Activated CD4-positive, alpha-beta memory T cell treated with anti-CD3 and anti-CD28 coated beads for 36 hours (primary cell): ENCODE measurements around the gene CDK6. TPM values are rescaled to one million over a fixed set of nuclear protein-coding genes. Genes with fewer than 3 reads are reported as not detected.
A peak's percentile ranks its signal among the peaks of the same experiment; 100 is the strongest.

Experiments
- CTCF ChIA-PET: fragments of 350-600 bp; sonication (Branson Sonifier 250); formaldehyde crosslinking; loops from one replicate; lab custom pipeline; 2021; ENCODE audit warnings: antibody characterized with exemption, inconsistent platforms; lab: Charles Lee
- POLR2A ChIA-PET: fragments of 350-600 bp; sonication (Branson Sonifier 250); formaldehyde crosslinking; loops from one replicate; lab custom pipeline; 2021; ENCODE audit warnings: antibody characterized with exemption; lab: Charles Lee
- DNase-seq: peaks from one replicate; pipeline ENCODE4 v3.0.0-alpha.2; 2020
- H3K27ac Mint-ChIP-seq: one replicate; pipeline ENCODE4 v1.8.0; 2021; ENCODE audit warnings: mixed read lengths
- H3K27me3 Mint-ChIP-seq: one replicate; pipeline ENCODE4 v1.8.0; 2021; ENCODE audit warnings: mixed read lengths
- H3K36me3 Mint-ChIP-seq: one replicate; pipeline ENCODE4 v1.8.0; 2021; ENCODE audit warnings: mixed read lengths
- H3K4me1 Mint-ChIP-seq: one replicate; pipeline ENCODE4 v1.8.0; 2021; ENCODE audit warnings: low read depth, mixed read lengths
- H3K4me3 Mint-ChIP-seq: one replicate; pipeline ENCODE4 v1.8.0; 2021; ENCODE audit warnings: mild to moderate bottlenecking, mixed read lengths
- H3K9me3 Mint-ChIP-seq: one replicate; pipeline ENCODE4 v1.8.0; 2021; ENCODE audit warnings: mixed read lengths
- intact Hi-C: fragments of 100-400 bp; cut with micrococcal nuclease; formaldehyde crosslinking; loops from one replicate; pipeline ENCODE4 v1.15.1; 2023
- total RNA-seq, 2 experiments: library from RNA; stranded (reverse); gene quantifications; one replicate each; pipeline ENCODE4 v1.2.3, GENCODE V29; 2021

The CDK6 gene
- total RNA-seq, 2 experiments from 2014 or later: 131 to 132 TPM

- peak overlapping the region; percentile 89 for H3K27ac Mint-ChIP-seq
- H3K4me1 Mint-ChIP-seq: peaks cover 79% of the 10 kb centered on the region
- H3K9me3 Mint-ChIP-seq: no peaks in the 10 kb centered on the region
- H3K27me3 Mint-ChIP-seq: no peaks in the 10 kb centered on the region
- ChIA-PET CTCF (interaction anchor here (1.2 kb wide), 1 partner anchor 209 kb away, joined by 5 read pairs; no protein-coding TSS in a partner anchor), POLR2A (interaction anchor here (0.6 to 1.9 kb wide), 3 partner anchors 11 to 212 kb away, joined by 3 to 7 read pairs (median 3); partner anchors contain the start of gene CDK6)
- H3K36me3 Mint-ChIP-seq: peaks cover 56% of the 10 kb centered on the region
- DNase-seq: no peak
- intact Hi-C loops: no loop called here
- H3K4me3 Mint-ChIP-seq: no peak overlapping the region
Measured at GRCh38 chr7:92624298-92624996, 211.9 kb downstream of the CDK6 start.

DNA sequence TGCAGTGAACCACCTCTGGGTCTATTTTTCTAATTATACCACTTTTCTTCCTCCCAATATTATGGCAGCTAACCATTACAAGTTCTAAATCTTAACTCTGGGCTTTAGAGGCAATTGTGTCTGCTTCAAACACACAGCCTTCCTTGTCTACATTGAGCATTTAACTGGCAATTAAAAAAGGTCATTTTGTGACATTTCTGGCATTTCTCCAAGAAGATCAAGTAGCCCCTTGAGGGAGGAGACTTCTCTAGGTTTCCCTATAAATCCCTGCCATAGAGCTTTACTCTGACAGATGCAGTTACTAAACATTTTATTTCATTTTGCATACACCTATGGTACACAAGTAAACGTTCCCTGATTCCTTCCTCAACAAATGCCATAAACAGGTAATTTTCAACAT lies 212.8 kb downstream of the CDK6 start:
- H3K27ac Mint-ChIP-seq: peak overlapping the region; percentile 25
- intact Hi-C loops: no loop called here
- no peak overlapping the region for H3K4me3 Mint-ChIP-seq

GRCh38 chr7:92622685-92623084 lies 213.7 kb downstream of the CDK6 start:
- DNase-seq: no peak
- Mint-ChIP-seq H3K36me3 (peaks cover 51% of the 10 kb centered on the region), H3K4me3 (no peak overlapping the region), H3K27ac (peak overlapping the region; percentile 93), H3K27me3 (no peaks in the 10 kb centered on the region), H3K4me1 (peaks cover 65% of the 10 kb centered on the region), H3K9me3 (no peaks in the 10 kb centered on the region)
- intact Hi-C loops: no loop called here
- ChIA-PET CTCF (interaction anchor here (0.6 to 3.5 kb wide), 4 partner anchors 9 to 178 kb away, joined by 3 to 9 read pairs (median 4); no protein-coding TSS in a partner anchor), POLR2A (interaction anchor here (1.1 to 2.8 kb wide), 2 partner anchors 23 to 210 kb away, joined by 3 to 14 read pairs; no protein-coding TSS in a partner anchor)

More for the DNA sequence above, 212.8 kb downstream of the CDK6 start:
- Mint-ChIP-seq H3K36me3 (peaks cover 53% of the 10 kb centered on the region), H3K4me1 (peaks cover 71% of the 10 kb centered on the region), H3K9me3 (no peaks in the 10 kb centered on the region), H3K27me3 (no peaks in the 10 kb centered on the region)
- ChIA-PET POLR2A (no interaction called here), CTCF (interaction anchor here (3.5 kb wide), 1 partner anchor 11 kb away, joined by 9 read pairs; no protein-coding TSS in a partner anchor)
- no peak for DNase-seq

- POLR2A ChIA-PET: interaction anchor here (0.9 to 2.8 kb wide), 7 partner anchors 10 to 214 kb away, joined by 3 to 14 read pairs (median 4); partner anchors contain the start of gene CDK6
- H3K4me3 Mint-ChIP-seq: no peak overlapping the region
- CTCF ChIA-PET: interaction anchor here (1.0 to 3.5 kb wide), 14 partner anchors 11 to 434 kb away, joined by 3 to 35 read pairs (median 4); no protein-coding TSS in a partner anchor
- intact Hi-C loops: no loop called here
- no peaks in the 10 kb centered on the region for H3K9me3 Mint-ChIP-seq
- H3K36me3 Mint-ChIP-seq: peaks cover 50% of the 10 kb centered on the region
- H3K27ac Mint-ChIP-seq: peak overlapping the region; percentile 93
- DNase-seq: no peak
- H3K4me1 Mint-ChIP-seq: peaks cover 59% of the 10 kb centered on the region
- H3K27me3 Mint-ChIP-seq: no peaks in the 10 kb centered on the region
Measured at GRCh38 chr7:92622030-92622429, 214.3 kb downstream of the CDK6 start.

GRCh38 chr7:92621561-92622023 lies 214.8 kb downstream of the CDK6 start:
- intact Hi-C loops: loop anchor here (1.0 kb wide), 9 partner anchors 10 to 607 kb away; no protein-coding TSS in a partner anchor
- peaks cover 54% of the 10 kb centered on the region for H3K36me3 Mint-ChIP-seq
- peak overlapping the region; percentile 49 for H3K4me3 Mint-ChIP-seq
- H3K9me3 Mint-ChIP-seq: no peaks in the 10 kb centered on the region
- no peak for DNase-seq
- CTCF ChIA-PET: interaction anchor here (0.5 to 3.5 kb wide), 24 partner anchors 10 to 435 kb away, joined by 3 to 35 read pairs (median 4); partner anchors contain the start of gene CDK6
- no peaks in the 10 kb centered on the region for H3K27me3 Mint-ChIP-seq
- peaks cover 56% of the 10 kb centered on the region for H3K4me1 Mint-ChIP-seq
- POLR2A ChIA-PET: interaction anchor here (0.9 to 2.8 kb wide), 8 partner anchors 9 to 215 kb away, joined by 3 to 14 read pairs (median 4); partner anchors contain the start of gene CDK6
- H3K27ac Mint-ChIP-seq: peak overlapping the region; percentile 93

DNA sequence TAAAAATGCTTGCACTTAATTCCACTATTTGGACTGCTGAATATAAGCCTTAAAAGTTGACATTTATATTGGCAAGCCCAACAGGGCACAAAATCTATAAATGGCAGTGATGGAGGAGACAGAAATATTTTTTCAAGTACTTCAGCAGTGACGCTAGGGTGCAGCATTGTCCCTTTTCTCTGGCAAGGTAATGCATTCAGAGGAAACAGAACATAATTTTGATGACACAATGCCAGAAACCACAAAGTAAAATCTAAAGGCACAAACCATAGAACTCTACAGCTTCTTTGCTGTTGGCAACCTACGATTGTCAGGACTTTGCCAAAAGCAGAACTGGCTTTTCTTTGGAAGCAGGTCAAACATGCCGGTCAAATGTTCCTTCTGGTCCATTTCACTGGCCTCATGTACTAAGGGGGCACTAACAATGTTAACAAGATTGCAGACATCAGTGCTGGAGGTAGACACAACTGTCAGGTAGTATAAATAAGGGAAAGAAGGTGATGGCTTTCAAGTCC lies 215.3 kb downstream of the CDK6 start:
- ChIA-PET POLR2A (interaction anchor here (0.9 to 2.8 kb wide), 7 partner anchors 9 to 215 kb away, joined by 3 to 14 read pairs (median 4); partner anchors contain the start of gene CDK6), CTCF (interaction anchor here (0.5 to 3.5 kb wide), 25 partner anchors 10 to 435 kb away, joined by 3 to 35 read pairs (median 4); partner anchors contain the start of gene CDK6)
- Mint-ChIP-seq H3K9me3 (no peaks in the 10 kb centered on the region), H3K4me3 (peak overlapping the region; percentile 49), H3K36me3 (peaks cover 56% of the 10 kb centered on the region), H3K27ac (peak overlapping the region; percentile 93), H3K4me1 (peaks cover 53% of the 10 kb centered on the region), H3K27me3 (no peaks in the 10 kb centered on the region)
- DNase-seq: peak; percentile 86
- intact Hi-C loops: loop anchor here (1.0 kb wide), 9 partner anchors 10 to 607 kb away; no protein-coding TSS in a partner anchor

GRCh38 chr7:92615861-92616260 lies 220.5 kb downstream of the CDK6 start:
- intact Hi-C loops: no loop called here
- H3K4me1 Mint-ChIP-seq: peaks cover 28% of the 10 kb centered on the region
- no peak overlapping the region for H3K4me3 Mint-ChIP-seq
- H3K9me3 Mint-ChIP-seq: no peaks in the 10 kb centered on the region
- peaks cover 52% of the 10 kb centered on the region for H3K36me3 Mint-ChIP-seq
- CTCF ChIA-PET: interaction anchor here (1.6 kb wide), 1 partner anchor 217 kb away, joined by 5 read pairs; no protein-coding TSS in a partner anchor
- no peaks in the 10 kb centered on the region for H3K27me3 Mint-ChIP-seq
- H3K27ac Mint-ChIP-seq: no peak overlapping the region
- POLR2A ChIA-PET: no interaction called here
- no peak for DNase-seq

DNA sequence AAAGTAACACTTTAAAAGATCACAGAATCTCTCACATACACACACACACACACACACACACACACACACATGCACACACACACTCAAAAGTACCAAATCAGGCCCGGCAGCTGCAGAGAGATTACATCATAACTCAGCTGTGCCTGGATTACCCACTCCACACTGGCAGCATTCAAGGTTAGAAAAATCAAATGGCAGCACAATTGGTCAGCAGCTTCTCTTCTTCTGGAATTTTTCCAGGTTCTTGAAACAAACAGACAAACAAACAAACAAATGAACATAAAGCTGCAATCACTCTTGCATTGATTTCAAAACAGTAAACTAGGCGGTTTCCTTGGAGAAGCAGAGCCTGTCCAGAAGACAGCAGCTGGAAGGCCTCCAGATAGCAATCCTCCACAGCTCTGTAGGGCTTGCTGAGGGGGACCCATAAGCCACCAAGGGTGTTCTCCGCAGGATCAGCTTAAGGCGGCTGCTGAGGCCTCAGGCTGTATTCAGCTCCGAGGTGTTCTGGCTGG lies 221.7 kb downstream of the CDK6 start:
- H3K36me3 Mint-ChIP-seq: peaks cover 51% of the 10 kb centered on the region
- POLR2A ChIA-PET: no interaction called here
- H3K9me3 Mint-ChIP-seq: no peaks in the 10 kb centered on the region
- intact Hi-C loops: no loop called here
- DNase-seq: no peak
- peaks cover 35% of the 10 kb centered on the region for H3K4me1 Mint-ChIP-seq
- CTCF ChIA-PET: no interaction called here
- no peaks in the 10 kb centered on the region for H3K27me3 Mint-ChIP-seq
- no peak overlapping the region for H3K4me3 Mint-ChIP-seq
- H3K27ac Mint-ChIP-seq: peak overlapping the region; percentile 39

DNA sequence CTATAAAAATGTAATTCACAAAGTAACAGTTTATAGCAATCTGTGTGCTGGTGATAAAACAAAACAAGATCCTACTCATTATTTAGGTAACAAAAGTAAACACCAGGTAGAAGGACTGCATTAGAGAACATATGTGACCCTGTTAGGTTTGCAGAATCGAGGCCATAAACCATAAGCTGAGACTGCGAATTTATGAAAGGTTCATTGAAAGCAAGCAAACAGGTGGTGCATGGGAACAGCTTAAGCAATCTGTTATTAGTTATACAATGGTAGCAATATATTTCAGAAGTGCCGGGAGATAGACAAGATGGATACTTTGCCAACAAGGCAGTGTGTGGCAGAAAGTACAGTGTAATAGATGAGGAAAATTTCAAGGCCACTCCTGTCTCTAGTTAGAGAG lies 222.7 kb downstream of the CDK6 start:
- peak overlapping the region; percentile 20 for H3K27ac Mint-ChIP-seq
- H3K4me1 Mint-ChIP-seq: peaks cover 37% of the 10 kb centered on the region
- DNase-seq: no peak
- H3K36me3 Mint-ChIP-seq: peaks cover 49% of the 10 kb centered on the region
- CTCF ChIA-PET: interaction anchor here (0.8 to 1.5 kb wide), 2 partner anchors 218 to 219 kb away, joined by 3 to 4 read pairs; no protein-coding TSS in a partner anchor
- no peak overlapping the region for H3K4me3 Mint-ChIP-seq
- no peaks in the 10 kb centered on the region for H3K9me3 Mint-ChIP-seq
- POLR2A ChIA-PET: no interaction called here
- intact Hi-C loops: no loop called here
- no peaks in the 10 kb centered on the region for H3K27me3 Mint-ChIP-seq

GRCh38 chr7:92613214-92613613 lies 223.2 kb downstream of the CDK6 start:
- POLR2A ChIA-PET: no interaction called here
- Mint-ChIP-seq H3K4me1 (peaks cover 37% of the 10 kb centered on the region), H3K4me3 (no peak overlapping the region), H3K36me3 (peaks cover 48% of the 10 kb centered on the region), H3K9me3 (no peaks in the 10 kb centered on the region), H3K27me3 (no peaks in the 10 kb centered on the region), H3K27ac (peak overlapping the region; percentile 82)
- intact Hi-C loops: no loop called here
- no peak for DNase-seq
- CTCF ChIA-PET: interaction anchor here (0.8 to 2.2 kb wide), 3 partner anchors 23 to 220 kb away, joined by 3 to 14 read pairs (median 4); partner anchors contain the start of gene FAM133B

- Mint-ChIP-seq H3K27ac (peak overlapping the region; percentile 82), H3K27me3 (no peaks in the 10 kb centered on the region), H3K4me1 (peaks cover 39% of the 10 kb centered on the region), H3K4me3 (no peak overlapping the region), H3K36me3 (peaks cover 45% of the 10 kb centered on the region), H3K9me3 (no peaks in the 10 kb centered on the region)
- POLR2A ChIA-PET: interaction anchor here (1.1 to 1.3 kb wide), 2 partner anchors 9 to 210 kb away, joined by 3 to 4 read pairs; no protein-coding TSS in a partner anchor
- intact Hi-C loops: no loop called here
- no peak for DNase-seq
- CTCF ChIA-PET: interaction anchor here (1.5 to 2.2 kb wide), 2 partner anchors 22 to 220 kb away, joined by 4 to 14 read pairs; partner anchors contain the start of gene FAM133B
Measured at GRCh38 chr7:92612501-92612900, 223.9 kb downstream of the CDK6 start.
